Progenitor cell of endocrine pancreas (in vitro differentiated cells): Measurements from ENCODE around the gene P4HB. TPM values are rescaled to one million over a fixed set of nuclear protein-coding genes. Genes with fewer than 3 reads are reported as not detected.

Source experiments
- DNase-seq: peaks from one replicate; pipeline ENCODE4 v3.0.0; 2021; ENCODE audit warnings: low spot score; ENCODE audit not compliant: unreplicated experiment
- H3K27ac Mint-ChIP-seq: 2 replicates; pipeline ENCODE4 v1.8.0; 2021; ENCODE audit warnings: mild to moderate bottlenecking, moderate library complexity, mixed read lengths
- H3K27me3 Mint-ChIP-seq: 2 replicates; pipeline ENCODE4 v1.8.0; 2021; ENCODE audit warnings: mixed read lengths
- H3K36me3 Mint-ChIP-seq: 2 replicates; pipeline ENCODE4 v1.8.0; 2022; ENCODE audit warnings: mixed read lengths; ENCODE audit not compliant: insufficient read depth
- H3K4me1 Mint-ChIP-seq: 2 replicates; pipeline ENCODE4 v1.8.0; 2021; ENCODE audit warnings: low read depth, mixed read lengths
- H3K4me3 Mint-ChIP-seq: 2 replicates; pipeline ENCODE4 v1.8.0; 2021; ENCODE audit warnings: low read depth, mild to moderate bottlenecking, moderate library complexity, mixed read lengths
- H3K9me3 Mint-ChIP-seq: 2 replicates; pipeline ENCODE4 v1.8.0; 2021; ENCODE audit warnings: low read depth, mixed read lengths
- CTCF ChIP-seq: fragments of 200-600 bp; sonication (generic); IDR thresholded peaks from one replicate; pipeline ENCODE4 v1.5.0; 2021; ENCODE audit warnings: antibody characterized with exemption, mild to moderate bottlenecking; ENCODE audit not compliant: unreplicated experiment
- total RNA-seq: library from RNA; stranded (reverse); gene quantifications from 2 replicates; pipeline ENCODE4 v1.2.1, GENCODE V29; 2021

P4HB gene
- total RNA-seq, 1 donor from 2014 or later: 484 TPM

DNA sequence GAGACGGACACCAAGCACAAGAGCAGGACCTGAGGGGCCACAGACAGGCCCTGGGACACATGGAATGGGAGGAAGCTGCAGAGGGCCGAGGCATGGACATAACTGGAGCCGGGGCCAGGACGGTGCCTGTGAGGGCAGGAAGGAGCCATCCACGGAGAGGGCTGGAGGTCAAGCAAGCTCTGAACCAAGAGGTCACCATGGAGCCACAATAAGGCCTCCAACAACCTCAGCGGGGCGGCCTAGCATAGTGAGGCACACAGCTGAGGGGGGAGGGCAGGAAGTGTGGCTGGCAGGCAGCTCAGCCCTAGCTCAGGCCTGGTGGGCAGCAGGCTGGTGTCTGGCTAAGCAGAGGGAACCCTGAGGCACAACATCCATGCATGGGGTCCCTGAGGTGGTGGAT lies 31.7 kb downstream of the P4HB start:
- H3K4me3 Mint-ChIP-seq: no peak overlapping the region

DNA sequence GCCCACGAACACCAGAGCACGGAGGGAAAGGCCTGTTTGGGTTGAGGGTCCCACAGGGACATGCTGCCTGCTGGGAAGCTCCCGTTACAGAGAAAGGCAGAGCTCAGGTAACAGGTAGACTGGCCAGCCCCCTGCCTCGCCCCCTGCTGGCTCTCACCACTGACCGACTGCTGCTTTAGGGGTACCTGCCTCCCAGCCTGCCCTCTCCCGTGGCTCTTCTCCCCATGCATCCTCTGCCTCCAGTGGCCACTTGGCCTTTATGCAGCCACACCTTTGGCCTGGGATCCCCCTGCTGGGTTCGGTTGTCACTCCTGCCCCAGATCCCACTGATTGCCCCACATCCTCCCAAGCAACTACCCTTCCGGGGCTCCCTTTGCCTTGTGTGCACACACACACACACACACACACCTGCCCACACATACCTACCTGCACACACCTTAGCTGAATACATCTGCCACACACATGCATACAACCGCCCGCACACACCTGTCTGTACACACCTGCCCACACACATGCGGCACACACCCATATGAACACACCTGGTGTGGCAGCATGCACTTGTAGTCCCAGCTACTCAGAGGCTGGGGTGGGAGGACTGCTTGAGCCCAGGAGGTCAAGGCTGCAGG lies 34.4 kb downstream of the P4HB start:
- no peak for DNase-seq
- TF ChIP-seq CTCF: peak; percentile 36
- H3K27me3 Mint-ChIP-seq: no peaks in the 10 kb centered on the region
- H3K4me1 Mint-ChIP-seq: peaks cover 3% of the 10 kb centered on the region
- H3K9me3 Mint-ChIP-seq: no peaks in the 10 kb centered on the region
- no peak overlapping the region for H3K27ac Mint-ChIP-seq
- peaks cover 2% of the 10 kb centered on the region for H3K36me3 Mint-ChIP-seq
- H3K4me3 Mint-ChIP-seq: no peak overlapping the region

More for the DNA sequence above, 31.7 kb downstream of the P4HB start:
- Mint-ChIP-seq H3K27me3 (no peaks in the 10 kb centered on the region), H3K36me3 (peaks cover 1% of the 10 kb centered on the region), H3K4me1 (peaks cover 11% of the 10 kb centered on the region), H3K27ac (peak overlapping the region; percentile 38), H3K9me3 (no peaks in the 10 kb centered on the region)
- no peak for DNase-seq
- no peak for TF ChIP-seq CTCF

- H3K9me3 Mint-ChIP-seq: no peaks in the 10 kb centered on the region
- DNase-seq: no peak
- H3K27ac Mint-ChIP-seq: no peak overlapping the region
- H3K36me3 Mint-ChIP-seq: peaks cover 2% of the 10 kb centered on the region
- TF ChIP-seq CTCF: no peak
- H3K27me3 Mint-ChIP-seq: no peaks in the 10 kb centered on the region
- no peak overlapping the region for H3K4me3 Mint-ChIP-seq
- peaks cover 3% of the 10 kb centered on the region for H3K4me1 Mint-ChIP-seq
Measured at GRCh38 chr17:81824595-81824994, 35.7 kb downstream of the P4HB start.

DNA sequence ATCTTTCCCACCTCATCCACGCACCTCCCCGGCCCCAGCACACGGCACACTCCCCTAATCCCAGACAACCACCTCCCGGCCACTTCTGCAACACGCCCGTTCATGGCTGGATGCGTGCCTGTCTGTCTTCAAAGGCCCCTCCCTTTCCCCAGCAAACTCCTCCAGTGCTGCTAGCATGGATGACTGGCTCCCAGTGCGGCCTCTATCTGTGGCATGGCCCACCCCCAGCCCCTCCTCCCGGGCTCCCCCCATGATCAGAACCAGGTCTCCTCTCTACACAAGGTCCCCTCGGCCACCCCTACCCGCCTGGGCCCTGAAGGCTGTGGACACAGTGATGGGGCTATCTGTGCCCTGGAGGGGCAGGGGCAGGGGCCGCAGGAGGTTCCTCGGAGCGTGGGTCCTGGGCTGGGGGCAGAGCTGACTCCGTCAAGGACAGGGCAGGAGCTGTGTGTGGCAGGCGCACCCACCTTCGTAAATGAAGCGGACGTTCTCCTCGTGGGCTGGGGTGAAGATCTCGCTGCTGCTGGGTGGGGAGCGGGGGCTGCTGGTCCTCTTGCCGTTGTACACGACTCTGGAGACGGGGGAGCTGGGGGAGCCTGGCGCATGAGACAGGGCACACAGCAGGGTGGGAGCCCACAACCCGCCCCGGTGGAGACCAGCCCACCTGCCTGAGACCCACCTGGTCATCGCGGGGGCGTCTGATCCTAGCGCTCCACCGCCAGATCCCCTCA lies 36.4 kb downstream of the P4HB start:
- Mint-ChIP-seq H3K27me3 (no peaks in the 10 kb centered on the region), H3K9me3 (no peaks in the 10 kb centered on the region), H3K4me3 (no peak overlapping the region), H3K27ac (no peak overlapping the region), H3K36me3 (peaks cover 2% of the 10 kb centered on the region), H3K4me1 (peaks cover 3% of the 10 kb centered on the region)
- no peak for TF ChIP-seq CTCF
- DNase-seq: no peak

DNA sequence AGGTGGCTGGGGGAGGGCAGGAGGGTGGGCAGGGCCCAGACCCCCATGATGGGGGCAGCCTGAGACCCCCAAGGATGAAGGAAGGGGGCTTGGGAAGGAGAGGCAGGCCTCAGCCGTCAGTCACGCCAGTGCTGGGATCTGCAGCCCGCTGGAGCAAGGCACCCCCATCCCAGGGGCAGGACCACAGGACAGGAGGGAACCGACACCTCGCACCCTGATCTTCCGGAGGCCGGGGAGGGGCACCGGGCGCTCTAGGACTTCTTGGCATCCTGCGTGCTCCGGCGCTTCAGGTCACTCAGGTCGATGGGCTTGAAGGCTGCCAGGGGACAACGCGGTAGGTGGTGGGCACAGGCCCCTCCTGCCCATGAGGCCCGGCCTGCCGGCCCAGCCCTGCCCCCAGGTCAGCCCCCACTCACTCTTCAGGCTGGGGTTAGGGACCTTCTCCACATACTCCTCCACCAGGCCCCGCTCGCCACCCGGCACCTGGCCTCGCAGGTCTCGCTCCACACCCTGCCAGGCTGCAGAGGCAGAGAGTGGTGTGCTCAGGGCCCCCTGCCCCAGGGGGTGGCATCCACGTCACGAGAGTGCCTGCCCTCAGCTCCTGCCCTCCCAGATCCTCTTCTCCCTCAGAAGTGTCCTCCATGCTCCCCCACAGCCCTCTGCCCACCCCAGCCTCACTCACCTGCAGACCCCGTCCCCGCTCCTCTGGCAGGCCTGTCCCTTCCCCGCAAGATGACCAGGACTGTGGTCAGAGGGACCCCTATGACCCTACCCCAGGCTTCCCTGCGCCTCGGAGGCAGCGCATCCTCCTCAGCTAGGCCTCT lies 37.1 kb downstream of the P4HB start:
- H3K4me1 Mint-ChIP-seq: no peaks in the 10 kb centered on the region
- H3K27me3 Mint-ChIP-seq: peaks cover 3% of the 10 kb centered on the region
- no peak overlapping the region for H3K27ac Mint-ChIP-seq

More for the DNA sequence above, 37.1 kb downstream of the P4HB start:
- no peak for DNase-seq
- TF ChIP-seq CTCF: no peak
- no peak overlapping the region for H3K4me3 Mint-ChIP-seq
- H3K9me3 Mint-ChIP-seq: no peaks in the 10 kb centered on the region
- peaks cover 2% of the 10 kb centered on the region for H3K36me3 Mint-ChIP-seq
